RPMI8226 (cell line): ENCODE results near the gene RNF182.
"Not testable (repeated sequence)": the region's sequence is repeated elsewhere in the genome, so short reads cannot be mapped to it uniquely, and the experiment has no call there.

ENCODE experiments used
- DNase-seq: peaks from one replicate; pipeline ENCODE4 v3.0.0-alpha.2; 2015

The RNF182 gene

GRCh38 chr6:14004258-14004657, 79.5 kb downstream of the RNF182 start:
- no peak for DNase-seq

GRCh38 chr6:14008809-14009208, 84.1 kb downstream of the RNF182 start:
- DNase-seq: no peak

GRCh38 chr6:14009431-14009830, 84.7 kb downstream of the RNF182 start:
- no peak for DNase-seq

- no peak for DNase-seq
These were observed 85.5 kb downstream of the RNF182 start for GRCh38 chr6:14010275-14010674.

GRCh38 chr6:14012313-14013030, 87.7 kb downstream of the RNF182 start:
- no peak for DNase-seq

GRCh38 chr6:14015964-14016363, 91.2 kb downstream of the RNF182 start:
- DNase-seq: no peak

GRCh38 chr6:14016432-14016831, 91.7 kb downstream of the RNF182 start:
- no peak for DNase-seq

- no peak for DNase-seq
These were observed 92.3 kb downstream of the RNF182 start for GRCh38 chr6:14016935-14017625.

GRCh38 chr6:14017626-14018475, 93.1 kb downstream of the RNF182 start:
- DNase-seq: no peak

GRCh38 chr6:14018559-14018958, 93.8 kb downstream of the RNF182 start:
- DNase-seq: not testable (repeated sequence)

- no peak for DNase-seq
These were observed 95.8 kb downstream of the RNF182 start for GRCh38 chr6:14020551-14020950.

GRCh38 chr6:14021449-14021848, 96.7 kb downstream of the RNF182 start:
- DNase-seq: no peak

- no peak for DNase-seq
These were observed 97.9 kb downstream of the RNF182 start for GRCh38 chr6:14022673-14023072.

GRCh38 chr6:14023855-14024254, 99.1 kb downstream of the RNF182 start:
- no peak for DNase-seq

- DNase-seq: peak; percentile 18
These were observed 100.4 kb downstream of the RNF182 start for GRCh38 chr6:14025160-14025559.

GRCh38 chr6:14026831-14027539, 102.2 kb downstream of the RNF182 start:
- peak; percentile 48 for DNase-seq

- DNase-seq: no peak
These were observed 103.9 kb downstream of the RNF182 start for GRCh38 chr6:14028631-14029030.

GRCh38 chr6:14029605-14030004, 104.9 kb downstream of the RNF182 start:
- peak; percentile 53 for DNase-seq
